GM10266 (cell line): ENCODE measurements around the gene PHLDA1.
"Not testable (repeated sequence)": the region's sequence is repeated elsewhere in the genome, so short reads cannot be mapped to it uniquely, and the experiment has no call there.

Experiments used
- DNase-seq: peaks from one replicate; pipeline ENCODE4 v3.0.0; 2012; ENCODE audit errors: extremely low spot score
- CTCF ChIP-seq: IDR thresholded peaks from 2 replicates; pipeline ENCODE4 v1.5.1; 2012; ENCODE audit warnings: mild to moderate bottlenecking, low read depth; ENCODE audit not compliant: control insufficient read depth, insufficient read depth; ENCODE audit errors: missing control alignments

Gene PHLDA1

GRCh38 chr12:75984577-75985182 is 46.9 kb downstream of the PHLDA1 start:
- no peak for TF ChIP-seq CTCF
- DNase-seq: no peak

DNA sequence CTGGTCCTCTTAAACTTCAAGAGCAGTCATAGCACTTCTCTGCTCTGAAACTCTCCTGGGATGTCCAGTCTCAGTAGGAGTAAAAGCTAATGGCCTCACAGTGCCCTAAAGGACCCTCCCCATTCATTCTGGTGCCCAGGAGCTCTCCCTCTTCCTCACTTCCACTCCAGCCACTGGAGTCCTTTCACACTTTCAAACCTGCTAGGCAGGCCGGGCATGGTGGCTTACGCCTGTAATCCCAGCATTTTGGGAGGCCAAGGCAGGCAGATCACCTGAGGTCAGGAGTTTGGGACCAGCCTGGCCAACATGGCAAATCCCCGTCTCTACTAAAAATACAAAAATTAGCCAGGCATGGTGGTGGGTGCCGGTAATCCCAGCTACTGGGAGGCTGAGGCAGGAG is 47.7 kb downstream of the PHLDA1 start:
- not testable (repeated sequence) for DNase-seq

GRCh38 chr12:75982979-75983660 is 48.5 kb downstream of the PHLDA1 start:
- TF ChIP-seq CTCF: no peak
- DNase-seq: no peak

GRCh38 chr12:75982169-75982564 is 49.4 kb downstream of the PHLDA1 start:
- no peak for TF ChIP-seq CTCF
- DNase-seq: no peak

- no peak for DNase-seq
- no peak for TF ChIP-seq CTCF
Observed at GRCh38 chr12:75981247-75982168, 50.1 kb downstream of the PHLDA1 start.

- DNase-seq: no peak
- no peak for TF ChIP-seq CTCF
Observed at GRCh38 chr12:75979181-75979580, 52.4 kb downstream of the PHLDA1 start.

DNA sequence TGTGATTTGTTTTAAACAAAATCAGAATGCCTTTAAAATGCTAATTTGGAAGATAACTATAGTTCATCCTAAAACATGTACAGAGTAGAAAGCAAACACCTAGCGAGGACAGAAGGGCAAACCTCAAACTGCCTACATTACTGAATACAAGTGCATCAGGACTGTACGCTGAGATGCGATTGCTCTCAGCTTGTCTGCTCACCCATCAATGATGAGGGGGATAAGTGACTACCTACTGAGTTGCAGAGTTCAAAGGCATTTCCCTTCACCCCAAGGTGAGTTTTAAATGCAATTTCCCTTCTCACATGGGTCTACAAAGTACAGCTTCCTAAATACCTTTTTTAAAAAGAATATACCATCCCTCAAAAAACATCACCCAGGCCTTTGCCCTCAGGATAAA is 52.9 kb downstream of the PHLDA1 start:
- no peak for TF ChIP-seq CTCF

More for the DNA sequence above, 52.9 kb downstream of the PHLDA1 start:
- DNase-seq: no peak
